Stomach (tissue), 4 donors: Measurements from ENCODE around the gene KLF13.

Experiments used
- CTCF ChIP-seq, 7 experiments: fragments of 450-650 bp in 4 of 7; fragments of 200-600 bp in 3 of 7; sonication (generic) in 3 of 7; IDR thresholded peaks; one replicate each; pipeline ENCODE4 v1.5.1; 2016 to 2019; ENCODE audit warnings: antibody characterized with exemption in 7 of 7, control low read depth in 2 of 7, mild to moderate bottlenecking in 1 of 7
- EP300 ChIP-seq: sonication (generic); formaldehyde crosslinking; IDR thresholded peaks from one replicate; pipeline ENCODE4 v1.6.1; 2017; ENCODE audit warnings: antibody characterized with exemption
- POLR2A ChIP-seq, 4 donors: fragments of 450-650 bp; IDR thresholded peaks; one replicate each; pipeline ENCODE4 v1.6.1; 2016; ENCODE audit warnings: antibody characterized with exemption in 4 of 4, control low read depth in 2 of 4, mild to moderate bottlenecking in 1 of 4, moderate library complexity in 1 of 4
- POLR2AphosphoS5 ChIP-seq, 3 donors: sonication (generic); formaldehyde crosslinking; IDR thresholded peaks; one replicate each; pipeline ENCODE4 v1.6.1; 2016; ENCODE audit warnings: antibody characterized with exemption in 3 of 3

GRCh38 chr15:31328969-31329639 lies 2.5 kb downstream of the KLF13 start:
- no peak for TF ChIP-seq CTCF (IDR thresholded peaks at IDR 0.05)
- no peak for TF ChIP-seq POLR2AphosphoS5 (IDR thresholded peaks at IDR 0.05)
- no peak for TF ChIP-seq POLR2A (IDR thresholded peaks at IDR 0.05)
- TF ChIP-seq EP300 = no peak
